Activated naive CD4-positive, alpha-beta T cell treated with anti-CD3 and anti-CD28 coated beads for 36 hours (primary cell): ENCODE measurements around the gene PEX6. TPM values are rescaled to one million over a fixed set of nuclear protein-coding genes. Genes with fewer than 3 reads are reported as not detected.

Source experiments
- CTCF ChIA-PET: fragments of 350-600 bp; sonication (Branson Sonifier 250); formaldehyde crosslinking; loops from one replicate; lab custom pipeline; 2021; ENCODE audit warnings: antibody characterized with exemption; lab: Charles Lee
- DNase-seq: peaks from one replicate; pipeline ENCODE4 v3.0.0-alpha.2; 2020
- H3K27ac Mint-ChIP-seq: one replicate; pipeline ENCODE4 v1.8.0; 2021; ENCODE audit warnings: mild to moderate bottlenecking, mixed read lengths
- H3K27me3 Mint-ChIP-seq: one replicate; pipeline ENCODE4 v1.8.0; 2021; ENCODE audit warnings: low read depth, mixed read lengths
- H3K36me3 Mint-ChIP-seq: one replicate; pipeline ENCODE4 v1.8.0; 2021; ENCODE audit warnings: low read depth, mixed read lengths
- H3K4me1 Mint-ChIP-seq: one replicate; pipeline ENCODE4 v1.8.0; 2021; ENCODE audit warnings: low read depth, mixed read lengths
- H3K4me3 Mint-ChIP-seq: one replicate; pipeline ENCODE4 v1.8.0; 2021; ENCODE audit warnings: mild to moderate bottlenecking, moderate library complexity, mixed read lengths
- H3K9me3 Mint-ChIP-seq: one replicate; pipeline ENCODE4 v1.8.0; 2021; ENCODE audit warnings: mixed read lengths
- intact Hi-C: fragments of 100-400 bp; cut with micrococcal nuclease; formaldehyde crosslinking; loops from one replicate; pipeline ENCODE4 v1.15.1; 2023
- total RNA-seq, 2 experiments: library from RNA; stranded (reverse); gene quantifications; one replicate each; pipeline ENCODE4 v1.2.3, GENCODE V29; 2021

PEX6 gene
- total RNA-seq, 2 experiments from 2014 or later, result 17.1 to 18.2 TPM

GRCh38 chr6:42973926-42974325 lies 5.1 kb downstream of the PEX6 start:
- Mint-ChIP-seq H3K36me3 (peaks cover 27% of the 10 kb centered on the region), H3K27me3 (no peaks in the 10 kb centered on the region), H3K9me3 (no peaks in the 10 kb centered on the region), H3K27ac (no peak overlapping the region), H3K4me1 (peaks cover 47% of the 10 kb centered on the region), H3K4me3 (no peak overlapping the region)
- intact Hi-C loops, result no loop called here
- no peak for DNase-seq
- CTCF ChIA-PET, result interaction anchor here (0.9 kb wide), 2 partner anchors 81 to 170 kb away, joined by 3 read pairs; no protein-coding TSS in a partner anchor

DNA sequence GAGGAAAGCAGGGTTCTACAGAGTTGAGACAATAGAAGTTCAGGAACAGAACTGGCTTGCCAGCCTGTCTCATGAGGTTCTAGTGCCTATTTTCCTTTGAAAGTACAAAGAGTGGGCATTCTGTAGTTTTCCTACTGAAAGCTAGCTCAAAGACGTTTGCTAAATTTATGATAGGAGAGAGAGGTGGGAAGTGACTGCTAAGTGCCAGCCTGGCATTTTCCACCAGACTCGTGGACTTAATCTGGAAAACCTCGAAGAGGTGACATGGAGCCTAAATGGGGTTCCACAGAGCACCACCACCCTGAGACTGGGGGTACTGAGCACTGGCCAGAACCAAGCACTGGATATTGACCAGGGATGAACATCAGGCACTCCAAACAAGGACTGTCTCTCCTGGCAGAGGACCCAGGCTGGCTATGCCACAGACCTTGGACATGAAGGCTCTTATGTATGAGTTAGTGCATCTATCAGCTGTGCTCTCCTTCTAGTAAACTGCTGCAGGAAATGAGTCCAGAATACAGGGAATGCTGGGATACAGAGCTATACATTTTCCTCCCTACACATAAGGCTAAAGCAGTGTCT lies 7.1 kb downstream of the PEX6 start:
- no peak for DNase-seq
- Mint-ChIP-seq H3K27ac (no peak overlapping the region), H3K9me3 (no peaks in the 10 kb centered on the region), H3K27me3 (no peaks in the 10 kb centered on the region), H3K4me1 (peaks cover 36% of the 10 kb centered on the region), H3K36me3 (peaks cover 20% of the 10 kb centered on the region), H3K4me3 (no peak overlapping the region)
- CTCF ChIA-PET, result interaction anchor here (0.6 to 1.2 kb wide), 2 partner anchors 39 to 441 kb away, joined by 3 to 4 read pairs; no protein-coding TSS in a partner anchor
- intact Hi-C loops, result no loop called here

DNA sequence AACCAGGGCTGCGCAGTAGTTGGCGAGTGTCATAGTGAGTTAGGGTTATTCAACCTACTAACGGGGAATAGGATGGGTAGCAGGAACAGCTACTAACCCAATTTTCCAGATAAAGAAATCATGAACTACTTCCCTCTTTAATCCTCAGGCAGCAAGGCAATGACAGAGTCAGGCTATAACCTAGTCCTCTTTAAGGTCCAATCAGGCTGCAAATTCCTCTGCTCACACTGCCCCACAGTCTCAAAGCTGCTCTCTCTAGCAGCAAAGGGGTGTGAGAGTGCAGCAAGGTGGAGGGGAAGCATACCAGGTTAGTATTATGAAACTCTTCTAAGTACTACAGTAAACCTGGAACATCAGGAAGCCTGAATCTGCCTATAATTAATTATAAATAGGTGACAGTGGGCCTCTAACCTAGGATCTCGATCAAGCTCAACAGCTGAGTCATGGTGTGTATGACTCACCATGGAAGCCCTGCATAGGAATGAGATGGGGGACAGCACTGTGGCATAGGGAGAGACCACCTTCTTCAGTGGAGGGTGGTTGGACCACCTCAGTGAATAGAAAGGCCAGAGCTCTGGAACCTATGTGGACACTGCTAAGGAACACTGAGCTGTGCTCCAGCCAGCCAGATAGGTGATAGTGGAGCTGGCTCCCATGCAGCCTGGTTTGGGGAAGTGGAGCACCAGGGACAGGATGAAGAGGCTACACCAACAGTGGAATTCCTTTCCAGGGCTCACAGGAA lies 7.9 kb downstream of the PEX6 start:
- H3K4me3 Mint-ChIP-seq, result no peak overlapping the region
- CTCF ChIA-PET, result interaction anchor here (1.1 to 1.2 kb wide), 2 partner anchors 39 to 173 kb away, joined by 4 to 5 read pairs; no protein-coding TSS in a partner anchor
- H3K9me3 Mint-ChIP-seq, result no peaks in the 10 kb centered on the region
- intact Hi-C loops, result no loop called here
- peaks cover 14% of the 10 kb centered on the region for H3K36me3 Mint-ChIP-seq
- DNase-seq, result peak; percentile 44
- H3K27me3 Mint-ChIP-seq, result no peaks in the 10 kb centered on the region
- peak overlapping the region; percentile 53 for H3K27ac Mint-ChIP-seq
- peaks cover 29% of the 10 kb centered on the region for H3K4me1 Mint-ChIP-seq

DNA sequence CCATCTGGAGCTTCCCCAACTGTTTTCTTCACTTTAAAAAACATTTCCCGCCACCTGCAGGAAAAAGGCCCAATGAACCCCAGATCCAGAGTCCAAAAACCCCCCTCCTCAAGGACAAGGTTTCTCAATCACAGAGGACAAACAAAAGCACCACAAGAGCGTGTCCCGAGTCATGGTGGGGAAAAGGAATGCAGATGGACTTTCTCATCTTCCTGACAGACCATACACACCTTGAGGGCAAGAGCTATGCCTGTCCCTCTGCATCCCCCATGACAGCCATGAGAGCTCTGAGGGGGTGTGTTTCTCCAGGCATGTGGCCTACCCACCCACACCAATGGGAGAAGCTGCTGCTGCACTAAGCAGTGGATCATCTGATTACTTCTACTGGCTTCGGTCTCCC lies 9.0 kb downstream of the PEX6 start:
- H3K27me3 Mint-ChIP-seq, result no peaks in the 10 kb centered on the region
- H3K4me1 Mint-ChIP-seq, result peaks cover 21% of the 10 kb centered on the region
- no peak overlapping the region for H3K27ac Mint-ChIP-seq
- CTCF ChIA-PET, result interaction anchor here (0.6 kb wide), 1 partner anchor 135 kb away, joined by 3 read pairs; no protein-coding TSS in a partner anchor
- no peaks in the 10 kb centered on the region for H3K9me3 Mint-ChIP-seq
- H3K4me3 Mint-ChIP-seq, result no peak overlapping the region
- no peak for DNase-seq
- intact Hi-C loops, result no loop called here
- peaks cover 19% of the 10 kb centered on the region for H3K36me3 Mint-ChIP-seq

DNA sequence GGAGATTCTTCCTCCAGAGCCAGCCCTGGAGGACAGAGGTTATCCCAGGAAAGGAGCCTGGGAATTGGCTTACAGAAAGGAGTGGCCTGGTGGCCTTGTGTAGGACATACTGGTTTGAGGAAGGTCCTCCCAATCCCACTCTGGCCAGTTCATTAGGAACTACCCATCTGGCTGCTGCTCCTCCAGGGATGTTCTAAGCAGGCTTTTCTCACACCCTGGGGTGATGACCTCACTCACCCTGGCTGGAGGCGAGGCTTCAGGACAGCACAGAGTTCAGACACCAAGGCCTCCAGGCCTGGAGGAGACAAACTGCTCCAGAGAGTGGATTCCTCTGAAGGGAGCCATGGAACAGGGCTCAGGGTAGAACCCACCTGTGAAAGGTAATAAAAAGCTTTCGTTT lies 9.6 kb downstream of the PEX6 start:
- Mint-ChIP-seq H3K27me3 (no peaks in the 10 kb centered on the region), H3K4me3 (no peak overlapping the region), H3K9me3 (no peaks in the 10 kb centered on the region), H3K4me1 (peaks cover 17% of the 10 kb centered on the region), H3K27ac (no peak overlapping the region), H3K36me3 (peaks cover 21% of the 10 kb centered on the region)
- CTCF ChIA-PET, result interaction anchor here (0.6 kb wide), 1 partner anchor 135 kb away, joined by 3 read pairs; no protein-coding TSS in a partner anchor
- no peak for DNase-seq
- intact Hi-C loops, result no loop called here

- Mint-ChIP-seq H3K4me3 (no peak overlapping the region), H3K9me3 (no peaks in the 10 kb centered on the region), H3K36me3 (peaks cover 17% of the 10 kb centered on the region), H3K27me3 (no peaks in the 10 kb centered on the region), H3K4me1 (peaks cover 14% of the 10 kb centered on the region), H3K27ac (no peak overlapping the region)
- CTCF ChIA-PET, result no interaction called here
- no peak for DNase-seq
- intact Hi-C loops, result no loop called here
Measured at GRCh38 chr6:42968783-42969182, 10.2 kb downstream of the PEX6 start.

- CTCF ChIA-PET, result no interaction called here
- no peak for DNase-seq
- Mint-ChIP-seq H3K4me3 (no peak overlapping the region), H3K36me3 (peaks cover 14% of the 10 kb centered on the region), H3K27me3 (no peaks in the 10 kb centered on the region), H3K9me3 (no peaks in the 10 kb centered on the region), H3K4me1 (peaks cover 12% of the 10 kb centered on the region), H3K27ac (no peak overlapping the region)
- intact Hi-C loops, result no loop called here
Measured at GRCh38 chr6:42968126-42968701, 10.8 kb downstream of the PEX6 start.

DNA sequence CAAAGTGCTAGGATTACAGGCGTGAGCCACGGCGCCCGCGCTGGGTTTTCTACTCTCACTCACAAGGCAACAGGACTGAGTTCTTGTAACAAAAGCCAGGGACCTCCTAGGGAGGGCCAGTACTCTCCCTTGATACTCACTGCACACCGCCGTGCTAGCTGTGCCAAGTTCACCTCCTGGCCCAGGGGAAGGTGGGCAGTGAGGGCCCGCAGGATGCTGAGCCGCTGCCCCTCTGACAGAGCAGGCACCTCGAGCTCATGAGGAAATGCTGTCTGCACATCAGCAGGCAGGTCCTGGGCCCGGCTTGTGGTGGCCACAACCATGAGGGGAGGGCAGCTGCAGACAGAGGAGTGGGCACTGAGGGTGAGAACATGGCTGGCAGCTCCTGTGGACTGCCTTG lies 11.8 kb downstream of the PEX6 start:
- peaks cover 17% of the 10 kb centered on the region for H3K36me3 Mint-ChIP-seq
- CTCF ChIA-PET, result no interaction called here
- H3K4me3 Mint-ChIP-seq, result no peak overlapping the region
- no peaks in the 10 kb centered on the region for H3K9me3 Mint-ChIP-seq
- no peak for DNase-seq
- H3K27ac Mint-ChIP-seq, result no peak overlapping the region
- no peaks in the 10 kb centered on the region for H3K27me3 Mint-ChIP-seq
- intact Hi-C loops, result no loop called here
- peaks cover 13% of the 10 kb centered on the region for H3K4me1 Mint-ChIP-seq

- H3K27me3 Mint-ChIP-seq, result no peaks in the 10 kb centered on the region
- intact Hi-C loops, result no loop called here
- no peak overlapping the region for H3K4me3 Mint-ChIP-seq
- peaks cover 17% of the 10 kb centered on the region for H3K36me3 Mint-ChIP-seq
- no peak overlapping the region for H3K27ac Mint-ChIP-seq
- H3K4me1 Mint-ChIP-seq, result peaks cover 15% of the 10 kb centered on the region
- no peak for DNase-seq
- CTCF ChIA-PET, result no interaction called here
- no peaks in the 10 kb centered on the region for H3K9me3 Mint-ChIP-seq
Measured at GRCh38 chr6:42966571-42966970, 12.4 kb downstream of the PEX6 start.

- H3K36me3 Mint-ChIP-seq, result peaks cover 15% of the 10 kb centered on the region
- peak; percentile 72 for DNase-seq
- H3K27me3 Mint-ChIP-seq, result no peaks in the 10 kb centered on the region
- intact Hi-C loops, result loop anchor here (1.0 kb wide), 1 partner anchor 179 kb away; no protein-coding TSS in a partner anchor
- peaks cover 20% of the 10 kb centered on the region for H3K4me1 Mint-ChIP-seq
- no peaks in the 10 kb centered on the region for H3K9me3 Mint-ChIP-seq
- no peak overlapping the region for H3K4me3 Mint-ChIP-seq
- no peak overlapping the region for H3K27ac Mint-ChIP-seq
- CTCF ChIA-PET, result interaction anchor here (1.1 to 2.0 kb wide), 3 partner anchors 15 to 185 kb away, joined by 4 to 6 read pairs (median 4); partner anchors contain the start of gene PEX6
Measured at GRCh38 chr6:42963855-42964605, 15.0 kb downstream of the PEX6 start.

GRCh38 chr6:42963179-42963854 lies 15.7 kb downstream of the PEX6 start:
- intact Hi-C loops, result no loop called here
- H3K4me1 Mint-ChIP-seq, result peaks cover 20% of the 10 kb centered on the region
- no peak overlapping the region for H3K4me3 Mint-ChIP-seq
- H3K27me3 Mint-ChIP-seq, result no peaks in the 10 kb centered on the region
- no peak for DNase-seq
- no peak overlapping the region for H3K27ac Mint-ChIP-seq
- CTCF ChIA-PET, result interaction anchor here (0.5 to 2.0 kb wide), 3 partner anchors 16 to 53 kb away, joined by 3 to 6 read pairs (median 3); partner anchors contain the start of gene PEX6
- H3K9me3 Mint-ChIP-seq, result no peaks in the 10 kb centered on the region
- peaks cover 15% of the 10 kb centered on the region for H3K36me3 Mint-ChIP-seq
